Endothelial cell of umbilical vein (primary cell): ENCODE data around the gene PDLIM1.

Experiments
- FOS ChIP-seq: IDR thresholded peaks from 2 replicates; pipeline ENCODE4 v1.6.1; 2011; ENCODE audit warnings: mild to moderate bottlenecking, low read length, moderate library complexity, borderline replicate concordance; ENCODE audit not compliant: insufficient read depth
- MYC ChIP-seq: IDR thresholded peaks from one replicate; pipeline ENCODE4 v1.6.1; 2011; ENCODE audit warnings: mild to moderate bottlenecking, low read depth, low read length
- POLR2AphosphoS5 ChIP-seq: IDR thresholded peaks from 2 replicates; pipeline ENCODE4 v1.6.1; 2012; ENCODE audit warnings: low read depth, mild to moderate bottlenecking, control low read depth, low read length, moderate library complexity; ENCODE audit not compliant: insufficient read depth
- TF ChIP-seq, protein P1 (sequence below): IDR thresholded peaks from 2 replicates; pipeline ENCODE4 v1.6.1; 2011; ENCODE audit not compliant: insufficient read depth, insufficient read length
- TF ChIP-seq, protein P2 (sequence below), 2 donors: IDR thresholded peaks; 1 replicate in 1 of 2; 2 replicates in 1 of 2; pipeline ENCODE4 v1.5.1; 2011; ENCODE audit warnings: low read length in 2 of 2, mild to moderate bottlenecking in 2 of 2, moderate library complexity in 2 of 2, control low read depth in 1 of 2, inconsistent platforms in 1 of 2, low read depth in 1 of 2; ENCODE audit not compliant: insufficient read depth in 1 of 2; ENCODE audit errors: extremely low read depth in 1 of 2

DNA sequence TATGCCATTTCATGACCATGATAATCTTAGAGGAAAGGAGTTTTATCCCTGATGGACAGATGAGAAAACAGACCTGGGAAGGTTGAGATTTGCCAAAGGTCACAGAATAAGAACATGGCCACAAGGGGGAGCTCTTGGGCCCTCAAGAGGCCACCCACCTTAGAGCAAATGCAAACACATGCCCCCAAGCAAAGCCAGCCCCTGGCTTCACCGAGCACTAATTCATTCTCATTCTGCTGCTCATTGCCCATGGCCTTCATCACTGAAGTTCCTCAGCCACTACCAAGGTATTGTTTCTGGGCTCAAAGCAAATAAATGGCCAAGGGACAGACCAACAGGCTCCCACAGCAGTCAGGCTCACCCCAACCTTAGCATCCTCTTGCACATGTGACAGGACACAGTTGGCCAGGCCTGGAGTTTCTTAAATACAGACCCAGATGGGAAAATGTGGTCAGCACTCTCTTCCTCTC is 44.2 kb downstream of the PDLIM1 start:
- TF ChIP-seq, protein P1, sequence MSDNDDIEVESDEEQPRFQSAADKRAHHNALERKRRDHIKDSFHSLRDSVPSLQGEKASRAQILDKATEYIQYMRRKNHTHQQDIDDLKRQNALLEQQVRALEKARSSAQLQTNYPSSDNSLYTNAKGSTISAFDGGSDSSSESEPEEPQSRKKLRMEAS, result no peak
- TF ChIP-seq POLR2AphosphoS5, result no peak
- TF ChIP-seq, protein P2, sequence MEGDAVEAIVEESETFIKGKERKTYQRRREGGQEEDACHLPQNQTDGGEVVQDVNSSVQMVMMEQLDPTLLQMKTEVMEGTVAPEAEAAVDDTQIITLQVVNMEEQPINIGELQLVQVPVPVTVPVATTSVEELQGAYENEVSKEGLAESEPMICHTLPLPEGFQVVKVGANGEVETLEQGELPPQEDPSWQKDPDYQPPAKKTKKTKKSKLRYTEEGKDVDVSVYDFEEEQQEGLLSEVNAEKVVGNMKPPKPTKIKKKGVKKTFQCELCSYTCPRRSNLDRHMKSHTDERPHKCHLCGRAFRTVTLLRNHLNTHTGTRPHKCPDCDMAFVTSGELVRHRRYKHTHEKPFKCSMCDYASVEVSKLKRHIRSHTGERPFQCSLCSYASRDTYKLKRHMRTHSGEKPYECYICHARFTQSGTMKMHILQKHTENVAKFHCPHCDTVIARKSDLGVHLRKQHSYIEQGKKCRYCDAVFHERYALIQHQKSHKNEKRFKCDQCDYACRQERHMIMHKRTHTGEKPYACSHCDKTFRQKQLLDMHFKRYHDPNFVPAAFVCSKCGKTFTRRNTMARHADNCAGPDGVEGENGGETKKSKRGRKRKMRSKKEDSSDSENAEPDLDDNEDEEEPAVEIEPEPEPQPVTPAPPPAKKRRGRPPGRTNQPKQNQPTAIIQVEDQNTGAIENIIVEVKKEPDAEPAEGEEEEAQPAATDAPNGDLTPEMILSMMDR (IDR thresholded peaks at IDR 0.05; ENCODE audit: extremely low read depth in 1 of 2, insufficient read depth in 1 of 2, low read depth in 1 of 2, low read length in 2 of 2), result peak; percentile 75 to 79
- TF ChIP-seq MYC, result no peak
- no peak for TF ChIP-seq FOS
